Epithelial cell of proximal tubule (primary cell): ENCODE data around the gene SPEF1. TPM values are rescaled to one million over a fixed set of nuclear protein-coding genes. Genes with fewer than 3 reads are reported as not detected.

ENCODE experiments used
- DNase-seq: peaks from one replicate; pipeline ENCODE4 v3.0.0-alpha.2; 2011; ENCODE audit warnings: low read depth
- H3K4me3 ChIP-seq: 2 replicates; pipeline ENCODE4 v1.5.1; 2011; ENCODE audit warnings: low read depth, mild to moderate bottlenecking, low read length
- CTCF ChIP-seq: conservative IDR thresholded peaks from 2 replicates; pipeline ENCODE4 v1.5.1; 2012; ENCODE audit warnings: low read depth, mild to moderate bottlenecking, low read length
- total RNA-seq: library from RNA; depleted of rRNA; stranded (reverse); fragments of >200 nt; gene quantifications from 2 replicates; pipeline ENCODE4 v1.2.3, GENCODE V29; 2015

SPEF1 gene
- total RNA-seq, 1 donor from 2014 or later = 0.92 TPM

DNA sequence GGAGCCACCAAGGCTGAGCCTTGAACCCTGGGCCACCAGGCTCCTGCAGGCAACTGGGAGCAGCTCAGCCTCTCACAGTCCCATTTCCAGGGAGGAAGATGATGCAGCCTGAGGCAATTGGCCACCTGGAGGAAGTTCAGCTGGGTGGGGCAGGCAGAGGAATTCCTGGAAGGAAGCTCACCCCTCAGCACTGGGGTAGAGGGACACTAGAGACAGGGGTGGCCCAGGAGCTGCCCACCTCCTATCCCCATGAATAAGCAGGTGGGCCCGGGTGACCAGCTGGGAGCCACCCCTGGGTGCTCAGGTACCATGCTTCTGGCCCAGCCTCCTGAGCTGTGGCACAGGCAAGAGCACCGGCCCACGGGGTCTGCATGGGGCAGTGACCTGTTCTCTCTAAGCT lies 52.4 kb downstream of the SPEF1 start:
- no peak for TF ChIP-seq CTCF
- no peak overlapping the region for H3K4me3 ChIP-seq
- DNase-seq = no peak

DNA sequence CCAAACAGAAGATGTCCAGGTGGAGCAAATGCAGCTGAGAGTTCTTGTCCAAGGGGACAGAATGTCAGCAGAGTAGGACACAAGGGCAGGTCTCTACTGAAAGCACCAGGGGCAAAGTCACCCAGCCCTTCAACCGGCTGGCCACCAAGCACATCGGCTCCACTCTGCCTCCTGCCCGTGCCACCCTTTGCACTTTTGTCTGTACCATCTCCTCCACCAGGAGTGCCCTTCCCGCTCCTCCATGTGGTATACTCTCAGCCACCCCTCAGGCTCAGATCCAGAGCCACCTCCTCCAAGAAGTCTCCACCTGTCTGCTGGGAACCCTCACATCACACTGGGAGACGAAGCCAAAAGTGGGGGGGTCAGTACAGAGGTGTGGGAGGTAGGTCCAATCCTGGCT lies 52.9 kb downstream of the SPEF1 start:
- no peak for DNase-seq
- H3K4me3 ChIP-seq = no peak overlapping the region
- TF ChIP-seq CTCF = no peak

Other genes starting within 250 kb of the SPEF1 start
- gene GFRA4, start 118.0 kb downstream of the SPEF1 start, total RNA-seq = not detected in 2 replicates
- gene ADAM33, start 99.4 kb downstream of the SPEF1 start, total RNA-seq = not detected in 2 replicates
- not detected in 2 replicates for gene SIGLEC1, start 68.8 kb downstream of the SPEF1 start, total RNA-seq
- gene HSPA12B, start 48.8 kb downstream of the SPEF1 start, total RNA-seq = not detected in 2 replicates
- gene ADISSP, start 13.7 kb downstream of the SPEF1 start, total RNA-seq = 62.0 and 64.6 TPM in 2 replicates
- gene CENPB, start 5.3 kb upstream of the SPEF1 start, total RNA-seq = 82.3 and 99.8 TPM in 2 replicates
- gene CDC25B, start 14.9 kb upstream of the SPEF1 start, total RNA-seq = 42.3 and 46.6 TPM in 2 replicates
- 14.4 and 22.5 TPM in 2 replicates for gene AP5S1, start 39.1 kb upstream of the SPEF1 start, total RNA-seq
- 20.8 and 22.2 TPM in 2 replicates for gene MAVS, start 65.4 kb upstream of the SPEF1 start, total RNA-seq
- gene PANK2, start 107.9 kb upstream of the SPEF1 start, total RNA-seq = 29.3 and 45.4 TPM in 2 replicates
- gene RNF24, start 234.1 kb upstream of the SPEF1 start, total RNA-seq = 9.1 and 9.7 TPM in 2 replicates